H1 (cell line): ENCODE results near the gene TNFRSF13B. TPM values are rescaled to one million over a fixed set of nuclear protein-coding genes. Genes with fewer than 3 reads are reported as not detected.

Source experiments
- CTCF ChIA-PET: fragments of 300-600 bp; sonication (Branson Sonifier 250); formaldehyde crosslinking; loops from one replicate; lab custom pipeline; 2021; ENCODE audit not compliant: partially characterized antibody; lab: Charles Lee
- POLR2A ChIA-PET: fragments of 300-600 bp; sonication (Branson Sonifier 250); formaldehyde crosslinking; loops from one replicate; lab custom pipeline; 2021; ENCODE audit warnings: inconsistent platforms; ENCODE audit not compliant: partially characterized antibody; lab: Charles Lee
- DNase-seq, 2 experiments: peaks; one replicate each; pipeline versions ENCODE4 v3.0.0 to v3.0.0-alpha.2; 2010 to 2022; ENCODE audit warnings: low spot score in 2 of 2, low read depth in 1 of 2, mixed read lengths in 1 of 2
- FAIRE-seq: peaks from 2 replicates; lab custom pipeline; 2011; peaks lifted over from hg19 to GRCh38; lab: Jason Lieb, UNC
- H2AFZ ChIP-seq: 2 replicates; pipeline ENCODE4 v1.8.1; 2012; ENCODE audit warnings: low read length, inconsistent platforms
- H2AK5ac ChIP-seq: 2 replicates; pipeline ENCODE4 v1.6.1; 2013; ENCODE audit warnings: low read depth, low read length
- H2BK120ac ChIP-seq: replicated peaks from 2 replicates; pipeline ENCODE3; 2013; ENCODE audit warnings: low read depth, low read length, inconsistent platforms
- H2BK12ac ChIP-seq: 2 replicates; pipeline ENCODE4 v1.6.1; 2013; ENCODE audit warnings: low read depth, low read length
- H2BK15ac ChIP-seq: 2 replicates; pipeline ENCODE4 v1.6.1; 2013; ENCODE audit warnings: low read length
- H2BK20ac ChIP-seq: 2 replicates; pipeline ENCODE4 v1.6.1; 2013; ENCODE audit warnings: low read length
- H2BK5ac ChIP-seq: 2 replicates; pipeline ENCODE4 v1.6.1; 2013; ENCODE audit warnings: low read depth, low read length
- H3K14ac ChIP-seq: 2 replicates; pipeline ENCODE4 v1.6.1; 2013; ENCODE audit warnings: inconsistent platforms; ENCODE audit not compliant: insufficient read length
- H3K18ac ChIP-seq: 2 replicates; pipeline ENCODE4 v1.6.1; 2013; ENCODE audit warnings: low read length; ENCODE audit errors: extremely low read depth
- H3K23ac ChIP-seq: 2 replicates; pipeline ENCODE4 v1.6.1; 2013; ENCODE audit warnings: inconsistent platforms; ENCODE audit not compliant: insufficient read length
- H3K23me2 ChIP-seq: 2 replicates; pipeline ENCODE4 v1.6.1; 2013; ENCODE audit warnings: low read depth, low read length
- H3K27ac ChIP-seq: 2 replicates; pipeline ENCODE4 v1.6.1; 2011; ENCODE audit warnings: low read depth, low read length, inconsistent platforms
- H3K27me3 ChIP-seq, 4 experiments: replicated peaks in 1 of 4; 1 replicate in 1 of 4; 2 replicates in 3 of 4; pipeline versions ENCODE4 v1.6.1 to v1.8.1; 2011 to 2013; ENCODE audit warnings: low read length in 3 of 4, mild to moderate bottlenecking in 3 of 4, inconsistent platforms in 2 of 4, mixed read lengths in 2 of 4, moderate library complexity in 1 of 4; ENCODE audit not compliant: control insufficient read depth in 3 of 4, insufficient read depth in 3 of 4; ENCODE audit errors: extremely low read depth in 1 of 4
- H3K36me3 ChIP-seq, 4 experiments: 2 replicates each; pipeline versions ENCODE4 v1.6.1 to v1.8.1; 2011 to 2013; ENCODE audit warnings: mild to moderate bottlenecking in 4 of 4, low read length in 3 of 4, moderate library complexity in 2 of 4, control low read depth in 1 of 4, inconsistent platforms in 1 of 4; ENCODE audit not compliant: insufficient read depth in 4 of 4, control insufficient read depth in 2 of 4
- H3K4ac ChIP-seq: replicated peaks from 2 replicates; pipeline ENCODE3; 2013; ENCODE audit warnings: low read length, low read depth, mixed read lengths, inconsistent platforms; ENCODE audit not compliant: insufficient read length
- H3K4me1 ChIP-seq, 4 experiments: replicated peaks in 1 of 4; 1 replicate in 1 of 4; 2 replicates in 3 of 4; pipeline versions ENCODE4 v1.6.1 to v1.8.1; 2011 to 2013; ENCODE audit warnings: low read length in 3 of 4, inconsistent platforms in 2 of 4, mixed read lengths in 1 of 4; ENCODE audit not compliant: insufficient read depth in 4 of 4, control insufficient read depth in 3 of 4
- H3K4me2 ChIP-seq, 2 experiments: 2 replicates each; pipeline versions ENCODE4 v1.6.1 to v1.8.1; 2011 to 2013; ENCODE audit warnings: low read depth in 2 of 2, low read length in 2 of 2, control low read depth in 1 of 2, inconsistent platforms in 1 of 2, mild to moderate bottlenecking in 1 of 2; ENCODE audit not compliant: insufficient read depth in 1 of 2
- H3K4me3 ChIP-seq, 4 experiments: fragments of 200-600, 300-600 bp in 1 of 4; sonication (generic), shearing (Covaris generic), sonication (Bioruptor Twin) in 1 of 4; 2 replicates each; pipeline versions ENCODE4 v1.5.1 to v1.8.1; 2011 to 2016; ENCODE audit warnings: low read length in 4 of 4, low read depth in 3 of 4, control low read depth in 2 of 4, inconsistent platforms in 2 of 4, mild to moderate bottlenecking in 2 of 4, mixed read lengths in 1 of 4, moderate library complexity in 1 of 4; ENCODE audit not compliant: insufficient read depth in 2 of 4; ENCODE audit errors: extremely low read depth in 1 of 4
- H3K56ac ChIP-seq: replicated peaks from 2 replicates; pipeline ENCODE3; 2013; ENCODE audit warnings: low read depth, mild to moderate bottlenecking, mixed read lengths, low read length, inconsistent platforms; ENCODE audit not compliant: insufficient read length
- H3K79me1 ChIP-seq: 2 replicates; pipeline ENCODE4 v1.6.1; 2013; ENCODE audit warnings: low read depth, low read length, control low read depth
- H3K79me2 ChIP-seq, 2 experiments: 2 replicates each; pipeline versions ENCODE4 v1.6.1 to v1.8.1; 2012 to 2013; ENCODE audit warnings: low read length in 2 of 2, mild to moderate bottlenecking in 2 of 2, inconsistent platforms in 1 of 2; ENCODE audit not compliant: insufficient read depth in 2 of 2, control insufficient read depth in 1 of 2
- H3K9ac ChIP-seq, 4 experiments: replicated peaks in 1 of 4; 1 replicate in 1 of 4; 2 replicates in 3 of 4; pipeline versions ENCODE4 v1.6.1 to v1.8.1; 2011 to 2013; ENCODE audit warnings: low read depth in 3 of 4, low read length in 3 of 4, control low read depth in 2 of 4, mild to moderate bottlenecking in 2 of 4, moderate library complexity in 2 of 4, inconsistent platforms in 1 of 4; ENCODE audit errors: extremely low read depth in 1 of 4
- H3K9me3 ChIP-seq, 2 experiments: 2 replicates each; pipeline versions ENCODE4 v1.6.1 to v1.8.1; 2012 to 2013; ENCODE audit warnings: mild to moderate bottlenecking in 2 of 2, moderate library complexity in 2 of 2, control low read depth in 1 of 2, inconsistent platforms in 1 of 2, low read depth in 1 of 2, low read length in 1 of 2, mixed read lengths in 1 of 2; ENCODE audit not compliant: insufficient read depth in 2 of 2
- H4K20me1 ChIP-seq, 2 experiments: replicated peaks in 1 of 2; 2 replicates each; pipeline versions ENCODE3 to v1.8.1; 2011 to 2013; ENCODE audit warnings: inconsistent platforms in 2 of 2, low read length in 2 of 2, mild to moderate bottlenecking in 1 of 2; ENCODE audit not compliant: insufficient read depth in 2 of 2, control insufficient read depth in 1 of 2
- H4K5ac ChIP-seq: 2 replicates; pipeline ENCODE4 v1.6.1; 2013; ENCODE audit warnings: low read length, low read depth, mixed read lengths, inconsistent platforms; ENCODE audit not compliant: insufficient read length
- H4K8ac ChIP-seq: 2 replicates; pipeline ENCODE4 v1.8.0; 2013; ENCODE audit warnings: mild to moderate bottlenecking, moderate library complexity, low read length, inconsistent platforms; ENCODE audit not compliant: insufficient read depth; ENCODE audit errors: extremely low read depth
- H4K91ac ChIP-seq: replicated peaks from 2 replicates; pipeline ENCODE3; 2013; ENCODE audit warnings: low read length, mixed read lengths, inconsistent platforms; ENCODE audit not compliant: insufficient read length
- BACH1 ChIP-seq: IDR thresholded peaks from 2 replicates; pipeline ENCODE4 v1.6.1; 2012; ENCODE audit warnings: low read length, improper control_type of control experiment
- MAX ChIP-seq: IDR thresholded peaks from 2 replicates; pipeline ENCODE4 v1.6.1; 2012; ENCODE audit warnings: inconsistent platforms
- RBBP5 ChIP-seq: IDR thresholded peaks from 2 replicates; pipeline ENCODE4 v1.7.1; 2012; ENCODE audit warnings: low read depth, mild to moderate bottlenecking, inconsistent platforms, low read length, moderate library complexity, borderline replicate concordance
- WGBS, 2 experiments: shearing (Covaris generic) in 1 of 2; methylation state at CpG; one replicate each; pipeline versions ENCODE4 v1.1.6 to v1.1.7; 2013 to 2015; ENCODE audit warnings: low lambda C conversion rate in 2 of 2, mixed read lengths in 2 of 2, inconsistent platforms in 1 of 2, low coverage in 1 of 2, missing lambda C conversion rate in 1 of 2; ENCODE audit not compliant: insufficient replicate concordance in 2 of 2, insufficient coverage in 1 of 2, insufficient read length in 1 of 2; ENCODE audit errors: extremely low coverage in 1 of 2, missing lambda C conversion rate in 1 of 2; 5-methylcytosine and 5-hydroxymethylcytosine counted together
- polyA plus RNA-seq, 7 experiments: library from polyadenylated mRNA; depleted of rRNA in 3 of 7; stranded (reverse) in 5 of 7; unstranded in 2 of 7; fragments of >200 nt in 5 of 7; fragments of 200-250 nt in 2 of 7; gene quantifications; 1 replicate in 5 of 7; 2 replicates in 1 of 7; 4 replicates in 1 of 7; pipeline versions ENCODE4 v1.2.1 to v1.2.3, GENCODE V29; 2011 to 2013; ENCODE audit warnings: missing spikeins in 2 of 7, mixed read lengths in 2 of 7
- total RNA-seq: library from RNA; stranded (reverse); fragmentation: NEBNext Ultra II Directional; extraction: Animal tissue kit (Norgen Biotek cat#: 25700); gene quantifications from 2 replicates; pipeline ENCODE4 v1.2.1, GENCODE V29; 2021

TNFRSF13B gene
- total and polyA plus RNA-seq, 2 of the 8 experiments (the other 6 are each of a cell fraction or from before 2014, with no cell fraction given), result not detected

GRCh38 chr17:16900288-16900882, 71.5 kb downstream of the TNFRSF13B start:
- no peak for DNase-seq
- H3K79me2 ChIP-seq, result no peaks in the 10 kb centered on the region
- H2AK5ac ChIP-seq, result 0 out of 2 replicates have a peak overlapping the region, but pooled peaks have one; percentile 67
- no peaks in the 10 kb centered on the region for H3K27me3 ChIP-seq
- H3K23ac ChIP-seq, result no peak overlapping the region
- H3K18ac ChIP-seq, result peak overlapping the region; percentile 42; the same call in 1 of the 2 replicates
- FAIRE-seq, result no peak
- H3K4me2 ChIP-seq, result peak overlapping the region in 1 of 2 experiments; percentile 27; a peak in 1 of 4 replicates
- no peak overlapping the region for H3K9ac ChIP-seq
- H2BK120ac ChIP-seq, result no peak overlapping the region
- 0 out of 2 replicates have a peak overlapping the region, but pooled peaks have one; percentile 89 for H2BK15ac ChIP-seq
- H2AFZ ChIP-seq, result peak overlapping the region; percentile 5; the same call in 1 of the 2 replicates
- H3K79me1 ChIP-seq, result no peaks in the 10 kb centered on the region
- no peak overlapping the region for H3K27ac ChIP-seq
- 92% methylated on average over 2 of the region's 2 CpGs; no CpG with 5 or more reads in 1 of the 2 experiments for WGBS, 2 experiments
- H4K20me1 ChIP-seq, result no peaks in the 10 kb centered on the region
- H3K4me1 ChIP-seq, result peaks cover 0 to 4% (median 0%) of the 10 kb centered on the region in 4 experiments; a peak in 3 of 7 replicates
- no peaks in the 10 kb centered on the region for H3K23me2 ChIP-seq
- peak overlapping the region; percentile 45 for H4K91ac ChIP-seq
- H3K14ac ChIP-seq, result no peak overlapping the region
- peak overlapping the region; percentile 91; the same call in 1 of the 2 replicates for H2BK12ac ChIP-seq
- H3K36me3 ChIP-seq, result no peaks in the 10 kb centered on the region
- no peak overlapping the region for H3K56ac ChIP-seq
- H3K4ac ChIP-seq, result no peak overlapping the region
- H2BK20ac ChIP-seq, result peak overlapping the region; percentile 37; the same call in 1 of the 2 replicates
- no peak overlapping the region for H3K4me3 ChIP-seq
- no peak overlapping the region for H4K8ac ChIP-seq
- CTCF ChIA-PET, result interaction anchor here (0.9 kb wide), 1 partner anchor 11 kb away, joined by 3 read pairs; no protein-coding TSS in a partner anchor
- H4K5ac ChIP-seq, result no peak overlapping the region
- no peaks in the 10 kb centered on the region for H3K9me3 ChIP-seq
- POLR2A ChIA-PET, result no interaction called here
- TF ChIP-seq RBBP5 (no peak), MAX (0 out of 2 replicates have a peak, but pooled peaks have one; percentile 10), BACH1 (no peak)
- peak overlapping the region; percentile 63; the same call in 1 of the 2 replicates for H2BK5ac ChIP-seq
